Measurements from ENCODE around the gene ALPI.

The ALPI gene

DNA sequence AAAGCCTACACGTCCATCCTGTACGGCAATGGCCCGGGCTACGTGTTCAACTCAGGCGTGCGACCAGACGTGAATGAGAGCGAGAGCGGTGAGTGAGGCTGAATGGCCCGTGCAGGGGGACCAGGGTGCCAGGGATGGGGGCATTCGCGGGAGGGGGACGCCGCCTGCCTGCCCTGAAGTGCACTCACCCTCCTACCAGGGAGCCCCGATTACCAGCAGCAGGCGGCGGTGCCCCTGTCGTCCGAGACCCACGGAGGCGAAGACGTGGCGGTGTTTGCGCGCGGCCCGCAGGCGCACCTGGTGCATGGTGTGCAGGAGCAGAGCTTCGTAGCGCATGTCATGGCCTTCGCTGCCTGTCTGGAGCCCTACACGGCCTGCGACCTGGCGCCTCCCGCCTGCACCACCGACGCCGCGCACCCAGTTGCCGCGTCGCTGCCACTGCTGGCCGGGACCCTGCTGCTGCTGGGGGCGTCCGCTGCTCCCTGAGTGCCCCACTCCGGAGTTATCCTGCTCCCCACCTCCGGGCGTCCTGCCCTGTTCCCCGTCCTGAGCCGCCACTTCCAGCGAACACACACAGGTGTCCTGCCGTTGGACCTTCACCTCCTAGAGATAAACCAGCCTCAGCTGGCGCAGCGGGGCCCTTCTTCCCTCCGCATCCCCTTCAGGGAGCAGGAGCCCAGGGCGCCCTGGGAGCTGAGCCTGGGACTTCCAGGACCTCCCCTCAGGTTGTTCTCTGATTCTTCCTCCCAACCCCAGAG lies 2.9 kb downstream of the ALPI start:
- no peak for FAIRE-seq
- no peak for DNase-seq (ENCODE audit: insufficient read length, low spot score)

DNA sequence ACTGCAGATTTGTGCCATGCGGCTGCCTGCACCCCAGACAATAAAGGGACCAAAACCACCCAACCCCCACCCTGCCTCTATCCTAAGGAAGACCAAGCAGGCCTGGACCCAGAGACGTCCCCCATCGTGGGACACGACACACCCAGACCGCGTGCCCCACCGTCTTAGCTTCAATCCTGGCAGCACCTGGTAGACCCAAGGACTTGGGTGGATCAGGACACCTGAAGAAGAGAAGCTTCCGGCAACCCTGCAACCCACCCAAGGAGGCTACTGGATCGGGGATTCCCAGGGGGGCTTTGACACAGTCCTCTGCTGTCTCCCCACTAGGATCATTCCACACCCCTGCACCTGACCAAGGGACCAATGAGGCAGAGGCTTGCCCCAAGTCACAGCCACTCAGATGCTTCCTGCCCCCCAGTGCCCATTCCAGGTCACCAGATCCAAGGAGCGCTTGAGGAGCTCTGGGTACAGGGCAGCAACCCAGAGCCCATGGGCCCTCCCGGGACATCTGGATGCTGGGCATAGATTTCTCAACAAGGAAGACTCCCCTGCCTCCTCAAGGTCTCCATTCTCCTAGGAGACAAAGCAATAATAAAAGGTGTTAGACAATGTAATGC lies 3.6 kb downstream of the ALPI start:
- no peak for FAIRE-seq
- no peak for DNase-seq (ENCODE audit: insufficient read length, low spot score)

DNA sequence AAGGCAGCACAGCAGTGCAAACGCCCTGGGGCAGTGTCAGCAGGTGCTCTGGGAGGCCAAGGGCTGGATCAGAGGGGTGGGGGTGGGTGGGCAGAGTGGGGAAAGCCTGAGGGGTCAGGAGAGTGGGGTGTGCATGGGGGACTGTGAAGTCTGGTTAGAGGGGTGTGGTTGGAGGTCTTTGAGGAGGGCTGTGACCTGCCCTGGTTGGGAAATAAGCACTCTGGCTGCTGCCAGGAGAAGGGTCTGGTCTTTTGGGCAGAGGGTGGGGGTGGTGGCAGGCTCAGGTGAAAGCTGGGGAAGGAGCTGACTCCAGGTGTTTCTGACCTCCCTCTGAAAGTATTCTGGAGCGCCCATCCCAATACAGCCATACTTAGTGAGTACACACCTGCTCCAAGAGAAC lies 4.2 kb downstream of the ALPI start:
- DNase-seq (ENCODE audit: insufficient read length, low spot score) (no peak), FAIRE-seq (no peak)

DNA sequence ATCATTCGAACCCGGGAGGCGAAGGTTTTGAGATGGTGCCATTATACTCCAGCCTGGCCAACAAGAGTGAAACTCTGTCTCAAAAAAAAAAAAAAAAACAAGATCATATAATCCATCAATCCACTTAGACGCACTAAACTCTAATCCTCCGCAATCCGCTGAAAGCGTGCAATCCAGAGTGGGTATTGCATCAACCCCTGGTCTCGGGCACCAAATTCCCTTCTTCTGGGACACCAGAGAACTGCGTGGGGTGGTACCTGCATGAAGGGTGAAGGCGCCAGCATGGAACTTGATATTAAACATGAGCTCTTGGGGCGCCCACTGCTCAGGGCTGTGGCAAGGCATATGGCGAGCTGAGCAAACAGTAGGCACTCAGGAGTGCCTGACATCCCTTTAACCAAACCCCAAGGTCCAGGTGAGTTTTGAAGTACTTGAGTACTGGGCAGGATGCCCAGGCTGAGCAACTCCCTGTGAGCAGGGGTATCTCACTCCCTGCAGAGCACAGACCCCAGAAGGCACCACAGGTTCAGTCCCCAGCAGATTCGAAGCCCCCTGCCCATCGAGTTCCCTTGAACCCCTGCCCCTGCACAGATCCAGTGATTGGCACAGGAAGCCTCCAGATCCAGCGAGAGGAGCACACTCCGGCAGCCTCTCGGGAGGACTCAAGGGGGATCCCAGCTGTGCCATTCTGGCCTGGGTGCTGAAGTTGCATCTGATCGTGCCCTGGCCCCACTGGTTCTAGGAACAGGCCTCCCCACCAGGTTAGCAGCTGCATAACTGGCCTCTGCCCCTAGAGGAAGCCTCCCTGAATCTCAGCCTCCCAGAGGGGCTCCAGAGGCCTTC lies 8.0 kb downstream of the ALPI start:
- no peak for FAIRE-seq
- DNase-seq (ENCODE audit: insufficient read length, low spot score), result no peak

DNA sequence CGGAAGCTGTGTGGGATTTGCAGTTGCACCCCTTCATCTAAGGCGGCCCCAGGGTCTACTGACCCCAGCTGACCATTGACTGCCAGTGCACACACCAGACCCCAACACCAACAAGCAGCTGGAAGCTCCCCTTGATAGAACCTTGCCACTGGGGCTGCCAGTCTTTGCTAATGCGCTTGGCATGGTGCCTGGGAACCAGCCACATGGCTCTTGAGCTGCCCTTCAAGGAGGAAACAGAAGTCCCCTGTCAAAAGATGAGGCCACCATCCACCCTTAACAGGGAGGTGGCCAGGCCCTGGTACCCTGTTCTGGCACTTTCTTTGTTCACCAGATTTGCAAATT lies 8.6 kb downstream of the ALPI start:
- FAIRE-seq (no peak), DNase-seq (ENCODE audit: insufficient read length, low spot score) (no peak)

DNA sequence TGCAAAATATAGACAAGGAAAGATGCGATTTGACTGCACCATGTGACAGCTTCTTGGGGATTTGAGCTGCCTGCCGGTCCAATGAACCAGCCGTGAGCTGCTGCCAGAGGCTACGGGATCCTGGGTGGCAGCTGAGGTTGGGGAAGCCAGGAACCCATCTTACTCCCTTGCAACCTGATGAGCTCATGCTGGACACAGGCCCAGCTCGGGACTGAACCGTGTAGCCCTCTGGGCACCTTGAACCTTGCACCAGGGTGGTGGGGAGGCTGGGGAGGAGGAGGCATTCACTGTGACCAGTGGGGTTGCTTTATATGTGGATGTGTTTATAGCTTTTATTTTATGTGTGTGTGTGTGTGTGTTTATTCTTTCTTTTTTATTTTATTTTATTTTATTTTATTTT lies 9.1 kb downstream of the ALPI start:
- FAIRE-seq, result no peak
- no peak for DNase-seq (ENCODE audit: insufficient read length, low spot score)

DNA sequence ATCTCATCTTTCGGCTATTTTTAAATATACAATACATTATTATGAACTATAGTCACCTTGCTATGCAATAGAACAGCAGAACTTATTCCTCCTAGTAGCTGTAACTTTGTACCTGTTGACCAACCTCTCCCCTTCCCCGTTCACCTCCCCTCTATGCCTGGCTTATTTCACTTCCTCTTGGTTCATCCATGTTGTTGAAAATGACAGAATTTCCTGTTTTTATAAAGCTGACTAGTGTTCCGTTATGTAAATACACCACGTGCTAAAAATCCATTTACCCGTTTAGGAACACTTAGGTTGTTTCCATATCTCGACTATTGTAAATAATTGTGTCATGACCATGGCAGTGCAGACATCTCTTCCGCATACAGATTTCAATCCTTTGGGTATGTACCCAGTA lies 10.3 kb downstream of the ALPI start:
- no peak for FAIRE-seq
- DNase-seq (ENCODE audit: insufficient read length, low spot score), result no peak

DNA sequence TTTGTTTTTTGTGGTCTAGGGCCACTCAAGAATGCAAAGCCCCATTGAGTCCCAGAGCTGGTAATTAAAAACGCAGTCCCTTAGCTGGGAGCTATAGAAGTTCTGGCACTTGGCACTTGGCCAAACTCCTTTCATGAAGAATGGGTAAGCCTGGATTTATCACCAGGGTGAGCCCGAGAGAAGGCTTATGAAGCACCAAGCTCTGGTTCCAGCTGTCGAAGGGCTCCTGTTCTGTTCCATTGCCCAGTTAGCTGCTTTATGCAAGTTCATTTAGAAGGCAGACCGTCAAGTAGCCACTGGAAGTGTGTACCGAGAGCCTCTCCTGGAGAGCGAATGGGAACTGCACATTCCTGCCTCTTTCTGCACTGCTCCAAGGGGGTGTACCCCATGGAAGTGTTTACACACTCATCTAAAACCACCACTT lies 17.5 kb downstream of the ALPI start:
- FAIRE-seq (no peak), DNase-seq (ENCODE audit: insufficient read length, low spot score) (no peak)

DNA sequence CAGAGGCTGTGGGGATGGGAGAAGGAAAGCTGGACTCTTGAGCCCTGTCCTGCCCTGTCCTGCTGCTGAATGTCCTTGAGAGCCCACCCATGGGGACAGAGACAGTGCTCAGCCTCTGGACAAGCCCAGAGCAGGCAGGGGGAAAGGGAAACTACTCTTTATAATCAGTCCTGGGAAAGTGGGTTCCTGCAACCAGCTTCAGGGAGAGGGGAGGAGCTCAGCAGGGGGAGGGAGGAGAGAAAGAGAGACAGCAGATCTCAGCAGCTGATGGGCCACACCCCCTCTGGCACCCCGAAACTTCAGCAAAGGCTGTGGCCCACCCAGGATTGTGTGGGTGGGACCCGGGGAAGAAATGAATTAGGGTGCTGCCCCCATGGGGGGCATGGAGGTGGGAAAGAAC lies 20.1 kb downstream of the ALPI start:
- FAIRE-seq (no peak), DNase-seq (ENCODE audit: insufficient read length, low spot score) (no peak)

DNA sequence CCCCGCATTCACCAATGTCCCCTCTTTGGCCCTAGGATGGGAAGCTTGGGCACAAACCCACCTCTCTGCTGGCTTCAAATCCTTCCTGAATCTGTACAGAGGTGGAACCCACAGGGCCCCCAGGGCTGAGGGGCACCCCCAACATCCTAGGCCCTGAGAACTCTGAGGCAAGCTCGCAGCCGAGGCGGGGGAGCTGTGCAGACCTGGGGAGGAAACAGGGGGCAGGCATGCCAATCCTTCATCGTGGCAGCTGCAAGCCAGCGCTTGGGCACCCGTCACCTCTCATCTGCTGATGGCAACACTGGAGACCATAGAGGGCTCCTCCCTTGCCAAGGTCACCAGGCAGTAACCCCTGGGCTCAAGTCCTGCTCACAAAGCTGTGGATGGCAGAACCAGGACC lies 20.8 kb downstream of the ALPI start:
- DNase-seq (ENCODE audit: insufficient read length, low spot score) (no peak), FAIRE-seq (no peak)

DNA sequence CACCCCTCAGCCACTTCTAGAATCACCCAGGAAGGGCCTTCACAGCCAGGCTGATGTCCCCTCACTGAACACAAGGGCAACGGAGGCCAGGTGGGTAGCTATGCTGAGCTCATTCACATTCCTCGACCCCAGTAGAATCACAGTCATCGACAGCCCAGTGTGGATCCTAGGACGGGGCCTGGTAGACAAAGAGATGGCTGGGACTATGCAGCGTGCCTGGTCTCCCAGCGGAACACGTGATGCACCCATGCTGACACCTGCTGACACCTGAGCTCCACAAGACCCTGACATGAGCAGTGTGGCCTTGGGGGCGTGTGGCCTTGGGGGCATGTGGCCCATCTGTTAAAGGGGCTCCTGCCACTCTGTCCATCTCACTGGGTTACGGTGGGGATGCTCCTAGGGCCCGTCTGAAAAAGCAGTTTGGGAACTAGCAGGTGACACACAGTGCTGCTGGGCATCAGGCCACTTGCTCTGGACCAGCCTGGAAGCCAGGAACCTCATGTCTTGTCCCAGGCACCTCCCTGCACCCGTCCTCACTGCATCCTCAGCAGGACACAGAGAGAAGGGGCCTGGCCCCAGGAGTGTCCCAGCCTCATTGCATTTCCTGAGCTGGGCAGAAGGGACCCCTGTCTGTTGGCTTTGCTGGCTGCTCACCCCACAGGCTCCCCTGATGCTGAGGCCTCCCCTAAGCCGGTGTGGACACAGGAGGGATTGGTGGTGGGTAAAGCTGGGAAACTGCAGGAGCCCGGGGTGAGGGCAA lies 22.0 kb downstream of the ALPI start:
- no peak for FAIRE-seq
- no peak for DNase-seq (ENCODE audit: insufficient read length, low spot score)

DNA sequence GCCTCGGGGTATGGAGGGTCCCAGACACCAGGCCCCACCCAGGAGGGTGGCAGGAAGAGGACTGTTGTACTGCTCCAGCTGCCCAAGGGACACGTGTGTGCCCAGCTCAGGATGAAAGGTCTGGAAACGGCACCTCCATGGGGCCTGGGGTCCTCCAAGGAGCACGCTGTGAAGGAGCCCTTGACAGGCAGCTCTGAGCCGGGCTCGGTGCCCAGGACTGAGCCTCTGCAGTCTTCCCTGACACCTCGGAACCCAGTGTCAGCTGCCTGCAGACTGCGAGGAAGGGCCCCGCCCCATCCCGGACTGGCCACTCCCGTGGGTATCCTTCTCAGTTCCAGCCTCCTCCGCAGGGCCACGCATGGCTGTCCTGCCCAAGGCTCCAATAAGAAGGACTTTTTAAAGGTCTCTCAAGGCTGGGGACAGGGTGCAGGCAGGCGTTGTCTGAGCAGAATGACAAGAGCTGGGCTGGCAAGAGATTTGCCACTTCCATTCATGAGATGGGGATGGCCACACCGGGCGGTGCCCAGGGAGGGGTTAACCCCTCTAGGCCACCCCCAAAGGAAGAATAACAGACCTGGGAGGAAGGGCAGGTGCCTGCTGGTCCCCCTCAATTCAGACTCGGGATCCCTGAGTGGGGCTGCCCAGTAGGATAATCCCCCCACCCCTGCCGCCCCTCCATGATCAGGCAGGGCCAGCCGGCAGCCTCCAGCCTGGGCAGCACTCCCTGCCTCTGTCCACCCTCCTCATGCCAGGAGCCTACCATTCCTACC lies 22.8 kb downstream of the ALPI start:
- FAIRE-seq (no peak), DNase-seq (ENCODE audit: insufficient read length, low spot score) (no peak)

DNA sequence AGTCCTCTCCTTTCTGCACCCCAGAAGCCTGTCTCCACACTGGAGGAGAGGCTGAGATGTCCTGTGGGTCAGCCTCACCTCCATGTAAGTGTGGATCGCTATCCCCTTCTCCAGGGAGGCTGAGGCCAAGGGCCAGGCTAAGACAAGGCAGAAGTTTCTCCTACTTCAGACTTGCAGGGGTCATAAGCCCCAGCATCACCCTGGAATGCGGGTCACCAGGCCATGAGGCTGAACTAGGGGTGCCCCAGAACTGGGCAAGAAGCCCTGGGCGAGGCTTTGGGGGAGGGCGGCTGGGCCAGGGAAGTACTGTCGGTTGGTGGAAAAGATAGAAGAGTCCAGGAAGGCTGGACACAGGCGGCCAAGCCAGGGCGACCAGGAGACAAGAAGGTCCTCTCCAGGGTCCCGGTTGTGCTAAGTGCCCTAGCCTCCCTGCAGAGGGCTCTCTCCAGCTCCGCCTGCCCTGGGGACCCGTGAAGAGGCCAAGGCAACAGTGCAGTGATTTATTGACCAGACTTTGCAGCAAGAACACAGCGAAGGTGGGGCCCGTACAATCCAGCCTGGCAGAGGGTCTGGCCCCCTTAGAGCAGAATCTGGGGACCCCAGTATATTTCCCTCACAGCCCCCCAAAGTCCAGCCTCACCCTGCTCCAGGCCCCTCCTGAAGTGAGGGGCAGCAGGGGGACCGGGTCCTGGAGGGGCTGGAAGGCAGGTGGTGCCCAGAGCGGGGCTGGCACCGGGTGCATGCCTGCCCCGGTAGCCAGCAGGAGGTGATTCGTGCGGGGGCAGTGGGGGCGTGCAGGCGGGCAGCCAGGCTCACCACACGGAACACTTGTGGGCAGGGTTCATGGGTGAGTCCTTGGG lies 23.6 kb downstream of the ALPI start:
- FAIRE-seq (no peak), DNase-seq (ENCODE audit: insufficient read length, low spot score) (no peak)

DNA sequence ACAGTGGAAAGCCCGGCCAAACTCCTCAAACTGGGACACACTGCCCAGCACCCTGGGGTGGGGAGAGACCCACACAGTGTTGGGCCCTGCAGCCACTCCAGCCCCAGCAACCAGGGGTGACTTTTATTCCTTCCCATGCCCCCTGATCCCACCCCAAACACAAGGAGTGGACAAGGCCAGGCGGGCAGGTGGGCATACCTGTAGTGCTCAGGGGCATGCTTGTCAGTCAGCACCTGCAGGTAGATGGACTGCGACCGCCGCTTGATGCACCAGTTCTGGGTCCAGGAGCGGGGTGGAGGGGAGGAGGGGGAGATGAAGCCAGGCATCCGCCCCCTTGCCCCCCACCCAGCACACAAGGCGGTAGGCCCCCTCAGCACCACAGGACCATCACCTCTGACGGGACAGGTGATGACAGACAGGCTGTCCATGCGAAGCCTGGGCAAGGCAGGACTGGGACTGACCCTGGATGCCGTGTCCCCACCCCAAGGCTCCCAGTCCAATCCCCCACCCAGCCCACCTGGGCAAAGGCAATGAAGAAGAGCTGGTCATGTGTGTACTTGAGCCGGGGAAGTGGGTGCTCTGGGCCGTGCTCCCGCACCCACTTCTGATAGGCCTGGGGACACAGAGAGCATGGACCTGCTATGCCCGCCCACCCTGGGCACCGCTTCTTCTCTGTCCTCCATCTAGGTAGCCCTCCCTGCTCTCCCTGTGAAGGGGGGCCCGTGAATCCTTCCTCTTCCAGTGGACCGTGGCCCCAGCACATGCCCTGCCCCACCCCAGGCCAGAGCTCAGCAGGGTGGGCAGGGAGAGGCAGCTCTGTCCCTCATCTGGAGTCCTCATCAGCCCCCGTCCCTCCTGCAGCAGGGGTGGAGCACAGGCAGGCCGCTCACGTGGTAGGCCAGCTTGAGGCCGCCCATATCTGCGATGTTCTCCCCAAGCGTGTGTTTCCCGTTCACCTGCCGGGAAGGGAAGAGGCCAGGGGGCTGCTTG lies 24.5 kb downstream of the ALPI start:
- DNase-seq (ENCODE audit: insufficient read length, low spot score), result no peak
- no peak for FAIRE-seq

DNA sequence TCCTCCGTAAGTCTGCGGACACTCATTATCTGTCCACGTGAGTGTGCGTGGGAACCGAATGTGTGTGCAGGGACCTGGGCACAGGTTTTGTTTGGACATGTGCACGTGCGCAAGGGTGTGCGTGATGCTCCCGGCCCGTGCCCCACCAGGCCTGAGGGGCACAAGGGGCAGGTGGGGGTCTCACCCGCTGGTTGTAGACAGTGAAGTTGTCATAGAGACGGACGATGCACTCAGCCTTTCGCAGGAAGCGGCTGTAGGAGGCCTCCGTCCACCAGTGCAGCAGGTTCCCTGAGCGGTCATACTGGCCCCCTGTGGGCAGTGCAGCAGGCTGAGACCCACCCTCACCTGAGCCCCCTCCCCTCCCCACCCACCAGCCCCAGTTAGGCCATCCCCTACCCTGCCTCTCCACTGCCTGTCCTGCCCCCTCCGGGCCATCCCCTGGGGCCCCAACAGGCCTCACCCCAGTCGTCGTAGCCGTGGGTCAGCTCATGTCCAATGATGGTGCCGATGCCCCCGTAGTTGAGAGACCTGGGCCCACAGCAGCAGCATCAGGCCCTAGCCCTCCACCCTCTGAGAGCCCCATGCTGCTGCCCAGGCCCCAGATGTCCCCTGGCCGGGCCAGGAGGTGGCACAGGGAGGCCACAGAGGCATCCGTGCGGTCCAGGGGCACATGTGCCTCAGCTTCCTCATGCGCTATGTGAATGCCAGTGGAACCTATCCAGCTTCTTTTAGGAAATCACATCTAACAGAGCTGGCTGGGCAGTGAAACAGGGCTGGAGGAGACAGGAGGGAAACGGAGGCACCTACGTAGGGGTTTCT lies 25.6 kb downstream of the ALPI start:
- DNase-seq (ENCODE audit: insufficient read length, low spot score) (no peak), FAIRE-seq (no peak)

DNA sequence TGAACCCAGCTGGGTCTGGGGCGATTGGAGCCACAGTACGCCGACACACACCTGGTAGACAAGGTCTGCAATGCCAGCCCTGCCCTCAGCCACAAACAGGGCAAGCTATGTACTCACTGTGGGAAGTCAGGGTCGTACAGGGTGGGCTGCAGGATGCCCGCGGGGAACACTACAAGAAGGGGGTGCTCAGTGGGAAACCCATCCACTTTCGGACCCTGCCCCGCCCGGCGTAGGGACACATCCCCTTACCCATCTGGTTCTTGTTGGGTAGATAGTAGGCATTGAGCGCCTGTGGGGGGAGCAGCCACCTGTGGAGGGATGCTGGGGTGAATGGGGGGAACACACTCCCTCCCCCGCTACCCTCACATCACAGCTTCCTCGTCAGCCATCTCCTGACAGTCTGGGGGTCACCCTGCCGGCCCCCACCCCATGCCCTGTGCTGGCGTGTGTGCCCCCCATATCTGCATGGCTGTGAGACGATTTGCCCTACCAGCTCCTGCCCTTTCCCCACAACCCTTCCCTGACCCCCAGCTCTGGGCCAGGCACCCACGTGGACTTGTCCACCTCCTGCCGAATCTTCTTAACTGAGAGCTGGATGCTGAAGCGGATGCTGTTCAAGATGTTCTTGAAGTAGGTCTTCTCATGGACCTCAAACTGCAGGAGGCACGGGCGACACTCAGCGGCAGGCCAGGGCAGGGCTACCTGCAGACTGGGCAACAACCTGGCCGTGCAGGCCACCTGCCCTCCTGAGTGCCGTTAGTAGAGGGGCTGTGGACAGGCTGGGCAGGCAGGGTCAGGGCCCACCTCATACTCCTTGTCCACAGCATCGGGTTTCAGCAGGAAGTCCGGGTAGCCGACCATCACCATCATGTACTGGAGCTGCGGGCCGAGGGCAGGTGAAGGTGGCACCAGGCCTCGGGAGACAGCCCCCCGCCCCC lies 26.6 kb downstream of the ALPI start:
- FAIRE-seq (no peak), DNase-seq (ENCODE audit: insufficient read length, low spot score) (no peak)

All from HTR-8/SVneo (cell line).